ENCODE measurements around the gene GRN. TPM values are rescaled to one million over a fixed set of nuclear protein-coding genes. Genes with fewer than 3 reads are reported as not detected.

Gene GRN
- total RNA-seq, 1 donor from 2014 or later = 521 TPM

- no peak for TF ChIP-seq CTCF (IDR thresholded peaks at IDR 0.05; ENCODE audit: insufficient read depth, low read length, poor library complexity, severe bottlenecking)
- no peak for DNase-seq (ENCODE audit: low read depth)
- no peak overlapping the region for H3K4me3 ChIP-seq (ENCODE audit: low read depth, low read length)
- no peaks in the 10 kb centered on the region for H3K36me3 ChIP-seq (ENCODE audit: control insufficient read depth, insufficient read depth, low read length)
- peaks cover 32% of the 10 kb centered on the region for H3K27me3 ChIP-seq (ENCODE audit: control insufficient read depth, insufficient read depth, low read length)
Measured at GRCh38 chr17:44317545-44317944, 27.6 kb upstream of the GRN start.

- Histone ChIP-seq H3K4me3 (ENCODE audit: low read depth, low read length) (no peak overlapping the region), H3K27me3 (ENCODE audit: control insufficient read depth, insufficient read depth, low read length) (peaks cover 32% of the 10 kb centered on the region), H3K36me3 (ENCODE audit: control insufficient read depth, insufficient read depth, low read length) (no peaks in the 10 kb centered on the region)
- TF ChIP-seq CTCF (IDR thresholded peaks at IDR 0.05; ENCODE audit: insufficient read depth, low read length, poor library complexity, severe bottlenecking) = no peak
- no peak for DNase-seq (ENCODE audit: low read depth)
Measured at GRCh38 chr17:44318077-44318892, 26.8 kb upstream of the GRN start.

GRCh38 chr17:44320066-44320465 is 25.0 kb upstream of the GRN start:
- Histone ChIP-seq H3K4me3 (ENCODE audit: low read depth, low read length) (no peak overlapping the region), H3K36me3 (ENCODE audit: control insufficient read depth, insufficient read depth, low read length) (no peaks in the 10 kb centered on the region), H3K27me3 (ENCODE audit: control insufficient read depth, insufficient read depth, low read length) (peaks cover 19% of the 10 kb centered on the region)
- TF ChIP-seq CTCF (IDR thresholded peaks at IDR 0.05; ENCODE audit: insufficient read depth, low read length, poor library complexity, severe bottlenecking) = no peak
- no peak for DNase-seq (ENCODE audit: low read depth)

- no peak for TF ChIP-seq CTCF (IDR thresholded peaks at IDR 0.05; ENCODE audit: insufficient read depth, low read length, poor library complexity, severe bottlenecking)
- peaks cover 7% of the 10 kb centered on the region for H3K27me3 ChIP-seq (ENCODE audit: control insufficient read depth, insufficient read depth, low read length)
- H3K4me3 ChIP-seq (ENCODE audit: low read depth, low read length) = no peak overlapping the region
- no peaks in the 10 kb centered on the region for H3K36me3 ChIP-seq (ENCODE audit: control insufficient read depth, insufficient read depth, low read length)
- DNase-seq (ENCODE audit: low read depth) = no peak
Measured at GRCh38 chr17:44321246-44322120, 23.6 kb upstream of the GRN start.

GRCh38 chr17:44322236-44322895 is 22.7 kb upstream of the GRN start:
- no peaks in the 10 kb centered on the region for H3K36me3 ChIP-seq (ENCODE audit: control insufficient read depth, insufficient read depth, low read length)
- DNase-seq (ENCODE audit: low read depth) = no peak
- no peak overlapping the region for H3K4me3 ChIP-seq (ENCODE audit: low read depth, low read length)
- no peak for TF ChIP-seq CTCF (IDR thresholded peaks at IDR 0.05; ENCODE audit: insufficient read depth, low read length, poor library complexity, severe bottlenecking)
- H3K27me3 ChIP-seq (ENCODE audit: control insufficient read depth, insufficient read depth, low read length) = peaks cover 1% of the 10 kb centered on the region
